Tibial nerve (tissue), 3 donors: ENCODE results near the gene SUN2.

Experiments
- CTCF ChIP-seq, 5 experiments: fragments of 200-600 bp in 3 of 5; fragments of 450-650 bp in 2 of 5; sonication (generic) in 3 of 5; IDR thresholded peaks; one replicate each; pipeline ENCODE4 v1.5.1; 2016 to 2019; ENCODE audit warnings: antibody characterized with exemption in 5 of 5, mild to moderate bottlenecking in 3 of 5, moderate library complexity in 2 of 5
- POLR2A ChIP-seq, 2 donors: fragments of 450-650 bp; IDR thresholded peaks; one replicate each; pipeline ENCODE4 v1.6.1; 2017; ENCODE audit warnings: antibody characterized with exemption in 2 of 2, mild to moderate bottlenecking in 2 of 2, moderate library complexity in 2 of 2

- no peak for TF ChIP-seq POLR2A (IDR thresholded peaks at IDR 0.05)
- TF ChIP-seq CTCF (IDR thresholded peaks at IDR 0.05) = no peak
Measured at GRCh38 chr22:38707346-38707745, 48.5 kb downstream of the SUN2 start.
